Stimulated activated CD4-positive, alpha-beta T cell treated with anti-CD3 and anti-CD28 coated beads, Interleukin-2, amount 100 ng/mL, for 4 hours (primary cell): ENCODE measurements around the gene STARD3.
"Not testable (repeated sequence)": the region's sequence is repeated elsewhere in the genome, so short reads cannot be mapped to it uniquely, and the experiment has no call there.

Source experiments
- DNase-seq: peaks from one replicate; pipeline ENCODE4 v3.0.0-alpha.2; 2020; ENCODE audit warnings: low read depth

The STARD3 gene

GRCh38 chr17:39695089-39695474, 58.1 kb downstream of the STARD3 start:
- DNase-seq, result no peak

- no peak for DNase-seq
These were observed 59.8 kb downstream of the STARD3 start for GRCh38 chr17:39696731-39697130.

- DNase-seq, result no peak
These were observed 61.0 kb downstream of the STARD3 start for GRCh38 chr17:39697961-39698360.

GRCh38 chr17:39699157-39699817, 62.3 kb downstream of the STARD3 start:
- not testable (repeated sequence) for DNase-seq

- no peak for DNase-seq
These were observed 62.8 kb downstream of the STARD3 start, which contains the start of gene ERBB2 for GRCh38 chr17:39699818-39700147. Gene ERBB2, plus strand, starts transcription at chr17:39700064. Its CDS starts 175 bp downstream, at chr17:39700239.

- DNase-seq, result no peak
These were observed 63.4 kb downstream of the STARD3 start for GRCh38 chr17:39700148-39700987.

GRCh38 chr17:39701012-39701783, 64.3 kb downstream of the STARD3 start:
- no peak for DNase-seq

GRCh38 chr17:39701784-39702422, 65.0 kb downstream of the STARD3 start:
- no peak for DNase-seq

- DNase-seq, result no peak
These were observed 66.3 kb downstream of the STARD3 start for GRCh38 chr17:39702901-39703893.

GRCh38 chr17:39703913-39704312, 67.0 kb downstream of the STARD3 start:
- no peak for DNase-seq

GRCh38 chr17:39704821-39705551, 68.0 kb downstream of the STARD3 start:
- no peak for DNase-seq

GRCh38 chr17:39705786-39706348, 68.9 kb downstream of the STARD3 start:
- DNase-seq, result no peak

- DNase-seq, result no peak
These were observed 69.4 kb downstream of the STARD3 start for GRCh38 chr17:39706383-39706782.

GRCh38 chr17:39706921-39707337, 70.0 kb downstream of the STARD3 start:
- DNase-seq, result no peak

- DNase-seq, result no peak
These were observed 72.5 kb downstream of the STARD3 start for GRCh38 chr17:39709319-39709997.

- DNase-seq, result no peak
These were observed 73.3 kb downstream of the STARD3 start for GRCh38 chr17:39709998-39710964.

- not testable (repeated sequence) for DNase-seq
These were observed 74.1 kb downstream of the STARD3 start for GRCh38 chr17:39711071-39711470.

GRCh38 chr17:39711851-39712250, 74.9 kb downstream of the STARD3 start:
- no peak for DNase-seq
